A673 (cell line): ENCODE measurements around the gene KCNMB3. TPM values are rescaled to one million over a fixed set of nuclear protein-coding genes. Genes with fewer than 3 reads are reported as not detected.

Source experiments
- BruUV-seq: library from RNA; stranded (reverse); fragments of 400-500 nt; replicated peaks from 2 replicates; lab custom pipeline; 2021; lab: Mats Ljungman, UMichigan
- CTCF ChIA-PET: fragments of 300-600 bp; sonication (Branson Sonifier 250); formaldehyde crosslinking; loops from one replicate; lab custom pipeline; 2022; ENCODE audit warnings: antibody characterized with exemption; lab: Charles Lee
- POLR2A ChIA-PET: fragments of 300-600 bp; sonication (Branson Sonifier 250); formaldehyde crosslinking; loops from one replicate; lab custom pipeline; 2022; ENCODE audit warnings: antibody characterized with exemption; ENCODE audit not compliant: low non-redundant PET; lab: Charles Lee
- DNase-seq: peaks from one replicate; pipeline ENCODE4 v3.0.0-alpha.2; 2015; ENCODE audit warnings: low spot score
- H3K27ac ChIP-seq: fragments of 200-600 bp; sonication (generic); 2 replicates; pipeline ENCODE4 v1.5.1; 2016; ENCODE audit warnings: mixed run types, low read depth, mild to moderate bottlenecking, mixed read lengths, antibody characterized with exemption, low read length; ENCODE audit not compliant: poor library complexity, severe bottlenecking
- H3K27me3 ChIP-seq: fragments of 200-600 bp; sonication (generic); replicated peaks from 2 replicates; pipeline ENCODE4 v1.6.1; 2017; ENCODE audit warnings: mixed run types, low read depth, mild to moderate bottlenecking, mixed read lengths, antibody characterized with exemption, low read length; ENCODE audit not compliant: insufficient read depth, poor library complexity
- H3K36me3 ChIP-seq: fragments of 200-600 bp; sonication (generic); 2 replicates; pipeline ENCODE4 v1.6.1; 2016; ENCODE audit warnings: mixed run types, mild to moderate bottlenecking, mixed read lengths, antibody characterized with exemption, low read length; ENCODE audit not compliant: insufficient read depth, poor library complexity, severe bottlenecking
- H3K4me1 ChIP-seq: fragments of 200-600 bp; sonication (generic); 2 replicates; pipeline ENCODE4 v1.6.1; 2017; ENCODE audit warnings: mixed run types, mild to moderate bottlenecking, mixed read lengths, antibody characterized with exemption, low read length; ENCODE audit not compliant: insufficient read depth, poor library complexity, severe bottlenecking
- H3K4me3 ChIP-seq: fragments of 200-600 bp; sonication (generic); 2 replicates; pipeline ENCODE4 v1.5.1; 2016; ENCODE audit warnings: low read depth, mixed run types, mild to moderate bottlenecking, mixed read lengths, low read length; ENCODE audit not compliant: poor library complexity, severe bottlenecking
- H3K9me3 ChIP-seq: fragments of 200-600 bp; sonication (generic); 2 replicates; pipeline ENCODE4 v1.6.1; 2016; ENCODE audit warnings: mixed run types, low read depth, mild to moderate bottlenecking, mixed read lengths, antibody characterized with exemption, low read length; ENCODE audit not compliant: poor library complexity, severe bottlenecking
- EZH2 ChIP-seq: fragments of 200-600 bp; sonication (generic); IDR thresholded peaks from 2 replicates; pipeline ENCODE4 v1.6.1; 2017; ENCODE audit warnings: borderline replicate concordance, low read depth, mild to moderate bottlenecking, mixed read lengths, antibody characterized with exemption, low read length; ENCODE audit not compliant: poor library complexity, severe bottlenecking
- intact Hi-C: fragments of 100-400 bp; cut with micrococcal nuclease; formaldehyde crosslinking; loops from one replicate; pipeline ENCODE4 v1.10.0; 2022; ENCODE audit not compliant: unreplicated experiment
- total RNA-seq: library from RNA; stranded (reverse); gene quantifications from 2 replicates; pipeline ENCODE4 v1.2.3, GENCODE V29; 2021
- TF ChIP-seq, protein P1 (sequence below): fragments of 300-800, 200-600 bp; sonication (generic); conservative IDR thresholded peaks from 2 replicates; pipeline ENCODE4 v1.5.1; 2017; ENCODE audit warnings: low read depth, mild to moderate bottlenecking, antibody characterized with exemption, low read length, moderate library complexity, mixed read lengths

The KCNMB3 gene
- total RNA-seq, 1 experiment from 2014 or later, result 4.3 TPM

DNA sequence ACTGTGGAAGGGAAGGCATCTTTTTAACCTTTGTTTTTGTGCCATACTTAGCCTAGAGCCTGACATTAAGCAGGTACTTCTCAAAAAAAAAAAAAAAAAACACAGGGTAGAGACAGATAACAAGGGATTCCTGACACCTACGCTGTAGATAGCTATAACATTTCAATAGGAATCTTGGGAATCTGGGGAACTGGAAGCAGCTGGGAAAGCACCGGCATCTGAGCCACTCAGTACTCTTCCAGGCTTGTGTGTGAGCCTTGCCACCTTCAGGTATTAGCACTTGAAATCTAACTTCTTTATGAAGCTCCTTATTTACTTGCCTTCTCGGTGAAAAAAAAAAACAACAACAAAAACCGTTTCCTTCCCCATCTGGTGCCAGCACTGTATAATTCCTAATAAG, 56.0 kb downstream of the KCNMB3 start:
- Histone ChIP-seq H3K4me3 (no peak overlapping the region), H3K9me3 (no peaks in the 10 kb centered on the region), H3K27ac (no peak overlapping the region), H3K4me1 (peaks cover 8% of the 10 kb centered on the region), H3K27me3 (no peaks in the 10 kb centered on the region), H3K36me3 (no peaks in the 10 kb centered on the region)
- DNase-seq, result no peak
- intact Hi-C loops, result no loop called here
- ChIA-PET POLR2A (no interaction called here), CTCF (interaction anchor here (0.6 kb wide), 1 partner anchor 246 kb away, joined by 6 read pairs; no protein-coding TSS in a partner anchor)
- TF ChIP-seq EZH2, result no peak
- TF ChIP-seq, protein P1, sequence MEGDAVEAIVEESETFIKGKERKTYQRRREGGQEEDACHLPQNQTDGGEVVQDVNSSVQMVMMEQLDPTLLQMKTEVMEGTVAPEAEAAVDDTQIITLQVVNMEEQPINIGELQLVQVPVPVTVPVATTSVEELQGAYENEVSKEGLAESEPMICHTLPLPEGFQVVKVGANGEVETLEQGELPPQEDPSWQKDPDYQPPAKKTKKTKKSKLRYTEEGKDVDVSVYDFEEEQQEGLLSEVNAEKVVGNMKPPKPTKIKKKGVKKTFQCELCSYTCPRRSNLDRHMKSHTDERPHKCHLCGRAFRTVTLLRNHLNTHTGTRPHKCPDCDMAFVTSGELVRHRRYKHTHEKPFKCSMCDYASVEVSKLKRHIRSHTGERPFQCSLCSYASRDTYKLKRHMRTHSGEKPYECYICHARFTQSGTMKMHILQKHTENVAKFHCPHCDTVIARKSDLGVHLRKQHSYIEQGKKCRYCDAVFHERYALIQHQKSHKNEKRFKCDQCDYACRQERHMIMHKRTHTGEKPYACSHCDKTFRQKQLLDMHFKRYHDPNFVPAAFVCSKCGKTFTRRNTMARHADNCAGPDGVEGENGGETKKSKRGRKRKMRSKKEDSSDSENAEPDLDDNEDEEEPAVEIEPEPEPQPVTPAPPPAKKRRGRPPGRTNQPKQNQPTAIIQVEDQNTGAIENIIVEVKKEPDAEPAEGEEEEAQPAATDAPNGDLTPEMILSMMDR, result no peak
- no TSS peak for BruUV-seq

Other genes starting within 250 kb of the KCNMB3 start
- 8.6 and 9.5 TPM in 2 replicates for gene ZMAT3, start 179.3 kb downstream of the KCNMB3 start, total RNA-seq
- gene PIK3CA, start 102.8 kb downstream of the KCNMB3 start, total RNA-seq, result 19.8 and 21.6 TPM in 2 replicates
- gene ZNF639, start 71.9 kb upstream of the KCNMB3 start, total RNA-seq, result 46.8 and 47.4 TPM in 2 replicates
- gene MFN1, start 96.6 kb upstream of the KCNMB3 start, total RNA-seq, result 59.0 TPM in 2 replicates
- 75.2 and 83.3 TPM in 2 replicates for gene GNB4, start 200.4 kb upstream of the KCNMB3 start, total RNA-seq